Measurements from ENCODE around the gene EBF3.

GRCh38 chr10:129908406-129908805 is 55.7 kb downstream of the EBF3 start:
- TF ChIP-seq, protein P1, sequence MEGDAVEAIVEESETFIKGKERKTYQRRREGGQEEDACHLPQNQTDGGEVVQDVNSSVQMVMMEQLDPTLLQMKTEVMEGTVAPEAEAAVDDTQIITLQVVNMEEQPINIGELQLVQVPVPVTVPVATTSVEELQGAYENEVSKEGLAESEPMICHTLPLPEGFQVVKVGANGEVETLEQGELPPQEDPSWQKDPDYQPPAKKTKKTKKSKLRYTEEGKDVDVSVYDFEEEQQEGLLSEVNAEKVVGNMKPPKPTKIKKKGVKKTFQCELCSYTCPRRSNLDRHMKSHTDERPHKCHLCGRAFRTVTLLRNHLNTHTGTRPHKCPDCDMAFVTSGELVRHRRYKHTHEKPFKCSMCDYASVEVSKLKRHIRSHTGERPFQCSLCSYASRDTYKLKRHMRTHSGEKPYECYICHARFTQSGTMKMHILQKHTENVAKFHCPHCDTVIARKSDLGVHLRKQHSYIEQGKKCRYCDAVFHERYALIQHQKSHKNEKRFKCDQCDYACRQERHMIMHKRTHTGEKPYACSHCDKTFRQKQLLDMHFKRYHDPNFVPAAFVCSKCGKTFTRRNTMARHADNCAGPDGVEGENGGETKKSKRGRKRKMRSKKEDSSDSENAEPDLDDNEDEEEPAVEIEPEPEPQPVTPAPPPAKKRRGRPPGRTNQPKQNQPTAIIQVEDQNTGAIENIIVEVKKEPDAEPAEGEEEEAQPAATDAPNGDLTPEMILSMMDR (IDR thresholded peaks at IDR 0.05): no peak
- TF ChIP-seq POLR2A (IDR thresholded peaks at IDR 0.05): no peak
